Heart left ventricle (tissue), 16 donors: Measurements from ENCODE around the gene ACKR2. TPM values are rescaled to one million over a fixed set of nuclear protein-coding genes. Genes with fewer than 3 reads are reported as not detected.

ENCODE experiments used
- ATAC-seq, 4 donors: fragments of 200-7000 bp; cut with Tn5 transposase; one replicate each; pipeline ENCODE4 v1.9.1; 2020 to 2022; ENCODE audit warnings: moderate library complexity in 4 of 4, mild to moderate bottlenecking in 3 of 4, moderate number of reproducible peaks in 1 of 4
- DNase-seq, 5 donors: peaks; one replicate each; pipeline ENCODE4 v3.0.0-alpha.2; 2020
- H3K27ac ChIP-seq, 12 donors: fragments of 200-600 bp; sonication (generic) in 4 of 12; one replicate each; pipeline versions ENCODE4 v1.5.0 to v1.8.0; 2016 to 2022; ENCODE audit warnings: mild to moderate bottlenecking in 2 of 12
- H3K27me3 ChIP-seq, 9 donors: fragments of 200-600 bp; sonication (generic) in 2 of 9; one replicate each; pipeline versions ENCODE4 v1.5.1 to v1.8.0; 2016 to 2022; ENCODE audit warnings: mild to moderate bottlenecking in 3 of 9
- H3K36me3 ChIP-seq, 9 donors: fragments of 200-600 bp; sonication (generic) in 2 of 9; one replicate each; pipeline versions ENCODE4 v1.5.0 to v1.8.0; 2018 to 2022; ENCODE audit warnings: mild to moderate bottlenecking in 2 of 9
- H3K4me1 ChIP-seq, 12 donors: fragments of 200-600 bp; sonication (generic) in 4 of 12; one replicate each; pipeline versions ENCODE4 v1.5.0 to v1.8.0; 2016 to 2022; ENCODE audit warnings: mild to moderate bottlenecking in 3 of 12
- H3K4me3 ChIP-seq, 12 donors: fragments of 200-600 bp; sonication (generic) in 4 of 12; one replicate each; pipeline versions ENCODE4 v1.5.0 to v1.8.0; 2017 to 2022; ENCODE audit warnings: mild to moderate bottlenecking in 9 of 12, moderate library complexity in 4 of 12
- H3K9me3 ChIP-seq, 12 donors: fragments of 200-600 bp; sonication (generic) in 4 of 12; one replicate each; pipeline versions ENCODE4 v1.5.0 to v1.8.0; 2016 to 2022; ENCODE audit warnings: mild to moderate bottlenecking in 1 of 12
- POLR2A ChIP-seq, 2 donors: fragments of 450-650 bp; IDR thresholded peaks; one replicate each; pipeline ENCODE4 v1.6.1; 2017; ENCODE audit warnings: antibody characterized with exemption in 2 of 2, mild to moderate bottlenecking in 2 of 2, moderate library complexity in 2 of 2
- WGBS, 4 donors: extraction: QIAGEN DNeasy Blood & Tissue Kit in 2 of 4; methylation state at CpG; one replicate each; pipeline versions ENCODE4 v1.1.5 to v1.1.7; 2013 to 2018; 5-methylcytosine and 5-hydroxymethylcytosine counted together
- intact Hi-C, 10 donors: fragments of 100-400 bp; cut with DNase I; formaldehyde crosslinking; loops; one replicate each; pipeline versions ENCODE4 v1.11.1 to v1.14.2; 2022
- polyA plus RNA-seq, 2 donors: library from polyadenylated mRNA; stranded (reverse); fragments of 200-250 nt; gene quantifications; one replicate each; pipeline ENCODE4 v1.2.3, GENCODE V29; 2013
- total RNA-seq, 9 donors: library from RNA; depleted of rRNA in 2 of 9; stranded (reverse); fragments of >200 nt in 2 of 9; fragmentation: NEBNext Ultra II Directional in 3 of 9; extraction: Animal tissue kit (Norgen Biotek cat#: 25700) in 3 of 9; gene quantifications; one replicate each; pipeline versions ENCODE4 v1.1.0 to v1.2.4, GENCODE V29; 2016 to 2023
- TF ChIP-seq, protein P1 (sequence below), 12 donors: fragments of 200-600 bp; sonication (generic) in 4 of 12; IDR thresholded peaks; one replicate each; pipeline versions ENCODE4 v1.5.0 to v1.8.0; 2018 to 2022; ENCODE audit warnings: antibody characterized with exemption in 12 of 12, mild to moderate bottlenecking in 5 of 12
- donor health status: ischemic (EF 13 %, LVEDD 7.1; RV severe dilation, severe dysfunction).
- donor health status: healthy with polysubstance abuse.
- donor health status: DM: no; HTN: yes; CAD: no.
- donor health status: DM: no; HTN: no; CAD: no.
- donor health status: ischemic (EF 25% LVEDD 6.9; RV normal size, moderate dysfunction).
- donor health status: ischemic (EF 25% LVEDD 5.7; RV mildly dilated, moderate dysfunction).
- donor health status: healthy.
- donor health status: DM: yes; HTN: yes; CAD: no.
- donor health status: ischemic (EF 35%, LVEDD 5.7; RV mildly dilated, moderate dysfunction).
- donor health status: nonischemic (EF 11% LVEDD 7.7; RV severe dilation, severe dysfunction).
- donor health status: DM: yes; HTN: yes; CAD: no.
- donor health status: PGD.
- donor health status: ischemic (EF 29% LVEDD 5.4; RV normal size, mild dysfunction).
- donor health status: nonischemic (EF 23%, LVEDD 6.1; RV moderate dilation, normal function).

Gene ACKR2
- total and polyA plus RNA-seq, 11 donors = 0.22 to 3.1 (median 0.65) TPM

GRCh38 chr3:42801784-42802183 is 7.5 kb upstream of the ACKR2 start:
- intact Hi-C loops = no loop called here
- no peaks in the 10 kb centered on the region for H3K9me3 ChIP-seq
- ATAC-seq (no peak), DNase-seq (no peak)
- TF ChIP-seq, protein P1, sequence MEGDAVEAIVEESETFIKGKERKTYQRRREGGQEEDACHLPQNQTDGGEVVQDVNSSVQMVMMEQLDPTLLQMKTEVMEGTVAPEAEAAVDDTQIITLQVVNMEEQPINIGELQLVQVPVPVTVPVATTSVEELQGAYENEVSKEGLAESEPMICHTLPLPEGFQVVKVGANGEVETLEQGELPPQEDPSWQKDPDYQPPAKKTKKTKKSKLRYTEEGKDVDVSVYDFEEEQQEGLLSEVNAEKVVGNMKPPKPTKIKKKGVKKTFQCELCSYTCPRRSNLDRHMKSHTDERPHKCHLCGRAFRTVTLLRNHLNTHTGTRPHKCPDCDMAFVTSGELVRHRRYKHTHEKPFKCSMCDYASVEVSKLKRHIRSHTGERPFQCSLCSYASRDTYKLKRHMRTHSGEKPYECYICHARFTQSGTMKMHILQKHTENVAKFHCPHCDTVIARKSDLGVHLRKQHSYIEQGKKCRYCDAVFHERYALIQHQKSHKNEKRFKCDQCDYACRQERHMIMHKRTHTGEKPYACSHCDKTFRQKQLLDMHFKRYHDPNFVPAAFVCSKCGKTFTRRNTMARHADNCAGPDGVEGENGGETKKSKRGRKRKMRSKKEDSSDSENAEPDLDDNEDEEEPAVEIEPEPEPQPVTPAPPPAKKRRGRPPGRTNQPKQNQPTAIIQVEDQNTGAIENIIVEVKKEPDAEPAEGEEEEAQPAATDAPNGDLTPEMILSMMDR (IDR thresholded peaks at IDR 0.05) = no peak
- TF ChIP-seq POLR2A (IDR thresholded peaks at IDR 0.05) = no peak
- peaks cover 4 to 51% (median 35%) of the 10 kb centered on the region in 12 donors for H3K4me1 ChIP-seq
- H3K36me3 ChIP-seq = peaks cover 0 to 4% (median 0%) of the 10 kb centered on the region in 9 donors
- H3K4me3 ChIP-seq = peak overlapping the region in 1 of 12 donors; percentile 78
- no peaks in the 10 kb centered on the region for H3K27me3 ChIP-seq
- WGBS, 4 donors = 85 to 88% (median 87%) methylated on average over 4 of the region's 4 CpGs
- H3K27ac ChIP-seq = peak overlapping the region in 3 of 12 donors; percentile 98 to 99 (median 98)

DNA sequence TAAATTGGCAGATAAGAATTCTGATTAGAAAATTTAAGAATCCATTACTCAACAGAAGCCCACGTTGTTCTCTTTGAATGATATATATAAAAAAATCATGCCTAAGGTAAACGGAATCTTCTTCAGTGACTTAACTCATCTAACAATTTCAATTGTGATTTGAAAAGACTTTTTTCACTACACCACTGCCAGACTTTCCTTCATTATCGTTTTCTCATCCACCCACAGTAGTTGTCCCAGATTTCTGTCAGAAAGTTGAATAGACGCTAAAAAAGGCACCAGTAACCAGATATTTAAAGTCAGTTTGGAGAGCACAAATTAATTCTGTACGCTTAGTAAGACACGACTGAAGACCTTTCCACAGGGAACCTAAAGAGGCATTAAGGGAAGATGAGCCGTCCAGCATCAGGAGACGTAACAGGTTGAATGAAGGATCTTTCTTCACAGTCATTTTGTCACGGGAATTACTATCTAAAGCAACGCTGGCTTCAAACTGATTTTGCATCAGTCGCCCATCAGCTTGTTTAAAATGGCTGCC is 6.3 kb upstream of the ACKR2 start:
- peaks cover 4 to 51% (median 35%) of the 10 kb centered on the region in 12 donors for H3K4me1 ChIP-seq
- intact Hi-C loops = no loop called here
- H3K27ac ChIP-seq = peak overlapping the region; percentile 88 to 99 (median 96)
- ATAC-seq = no peak
- TF ChIP-seq, protein P1 (IDR thresholded peaks at IDR 0.05) = no peak
- no peak for TF ChIP-seq POLR2A (IDR thresholded peaks at IDR 0.05)
- 29 to 44% (median 40%) methylated on average over 11 of the region's 11 CpGs for WGBS, 4 donors
- no peaks in the 10 kb centered on the region for H3K9me3 ChIP-seq
- DNase-seq = no peak
- H3K4me3 ChIP-seq = peak overlapping the region; percentile 58 to 96 (median 84)
- H3K27me3 ChIP-seq = no peaks in the 10 kb centered on the region
- H3K36me3 ChIP-seq = peaks cover 0 to 4% (median 0%) of the 10 kb centered on the region in 9 donors

DNA sequence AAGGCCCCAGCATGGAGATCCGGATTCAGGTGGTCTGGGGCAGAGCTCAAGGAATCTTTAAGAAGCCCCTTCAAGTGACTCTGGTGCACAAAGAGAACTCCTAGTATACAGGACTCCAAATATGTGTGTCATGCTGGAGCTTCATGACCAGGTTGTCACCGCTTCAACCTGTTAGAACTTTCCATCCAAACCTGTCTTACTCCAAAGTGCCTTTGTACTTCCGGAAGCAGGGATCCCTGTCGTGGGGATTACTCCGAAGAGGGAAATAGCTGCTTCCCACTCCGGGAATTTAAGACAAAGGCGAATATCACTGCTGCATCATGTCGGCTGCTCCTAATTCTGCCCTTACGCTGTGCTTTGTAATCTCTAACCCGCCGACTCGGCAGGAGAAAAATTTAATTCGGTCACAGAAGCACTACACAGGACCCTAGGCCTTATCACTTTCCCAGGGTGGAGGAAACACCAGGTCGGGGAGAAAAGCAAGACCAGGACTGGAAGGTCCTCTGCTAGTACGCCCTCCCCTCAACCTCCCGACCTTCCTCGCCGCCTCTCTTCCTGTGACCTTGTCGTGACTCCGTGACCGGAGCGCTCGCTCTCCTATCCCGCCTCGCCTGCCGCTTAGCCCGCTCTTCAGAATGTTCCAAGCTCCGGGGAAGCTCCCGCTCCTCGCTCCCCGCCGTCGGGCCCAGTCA is 5.7 kb upstream of the ACKR2 start:
- WGBS, 4 donors = 1 to 2% (median 1%) methylated on average over 33 of the region's 33 CpGs
- Histone ChIP-seq H3K9me3 (no peaks in the 10 kb centered on the region), H3K36me3 (peaks cover 0 to 4% (median 0%) of the 10 kb centered on the region in 9 donors), H3K27me3 (no peaks in the 10 kb centered on the region), H3K4me3 (peak overlapping the region; percentile 58 to 96 (median 84)), H3K4me1 (peaks cover 4 to 51% (median 35%) of the 10 kb centered on the region in 12 donors), H3K27ac (peak overlapping the region; percentile 88 to 99 (median 96))
- intact Hi-C loops = no loop called here
- ATAC-seq (peak; percentile 41 to 68 (median 66)), DNase-seq (peak; percentile 43 to 77 (median 61))
- TF ChIP-seq, protein P1 (IDR thresholded peaks at IDR 0.05) = no peak
- no peak for TF ChIP-seq POLR2A (IDR thresholded peaks at IDR 0.05)

DNA sequence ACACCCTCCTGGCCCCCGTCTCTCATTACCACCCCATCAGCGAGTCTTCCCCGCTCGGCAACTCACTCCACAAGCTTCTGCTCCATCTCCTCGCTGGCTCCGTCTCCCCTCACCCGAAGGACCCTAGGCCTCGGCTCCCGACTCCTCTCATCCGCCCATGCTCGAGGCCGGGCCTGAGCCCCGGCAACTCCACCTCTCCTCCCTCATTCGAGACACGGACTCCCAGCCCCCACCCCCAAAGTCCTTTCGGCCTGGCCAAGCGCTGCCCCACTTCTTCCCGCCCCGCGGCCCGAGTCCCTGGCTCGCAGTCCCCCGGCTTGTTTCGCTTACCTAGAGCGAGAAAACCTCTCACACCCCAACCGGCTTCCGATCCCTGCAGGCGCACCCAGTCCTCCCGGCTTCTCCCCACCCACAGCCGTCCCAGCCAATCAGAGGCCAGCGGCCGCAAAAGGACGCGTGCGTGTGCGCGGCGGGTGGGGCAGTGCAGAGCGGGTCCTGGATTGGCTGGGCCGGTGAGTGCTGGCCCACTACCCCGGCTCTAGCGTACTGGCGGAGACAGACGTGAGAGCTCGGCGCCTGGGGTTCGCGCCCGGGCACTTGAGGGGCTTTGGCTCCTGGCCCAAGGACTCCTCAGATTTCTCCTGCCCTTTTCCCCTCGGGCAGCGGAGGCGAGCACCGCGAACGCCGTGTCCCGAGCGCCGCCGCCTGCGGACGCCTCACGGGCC is 5.0 kb upstream of the ACKR2 start, which contains the start of gene HIGD1A:
Gene HIGD1A (minus strand): TSS at position 385 of the 725 bp plus-strand sequence. CDS start 10,237 bp downstream, outside the sequence.
- Histone ChIP-seq H3K4me1 (peaks cover 4 to 50% (median 35%) of the 10 kb centered on the region in 12 donors), H3K27me3 (no peaks in the 10 kb centered on the region), H3K27ac (peak within 1 kb of the TSS; percentile 88 to 99 (median 96)), H3K4me3 (peak within 1 kb of the TSS; percentile 58 to 96 (median 84)), H3K9me3 (no peaks in the 10 kb centered on the region), H3K36me3 (peaks cover 0 to 4% (median 0%) of the 10 kb centered on the region in 9 donors)
- intact Hi-C loops = no loop called here
- TF ChIP-seq, protein P1 (IDR thresholded peaks at IDR 0.05) = no peak
- peak; percentile 79 to 98 for TF ChIP-seq POLR2A (IDR thresholded peaks at IDR 0.05)
- DNase-seq = peak; percentile 97 to 98 (median 98)
- ATAC-seq = peak; percentile 99 to 100 (median 100)
- 1 to 2% (median 1%) methylated on average over 32 to 63 of the region's 63 CpGs for WGBS, 4 donors
